ENCODE results near the gene OSBPL3. TPM values are rescaled to one million over a fixed set of nuclear protein-coding genes. Genes with fewer than 3 reads are reported as not detected.

OSBPL3 gene
- total and polyA plus RNA-seq, 12 donors: 1.1 to 8.4 (median 3.1) TPM

DNA sequence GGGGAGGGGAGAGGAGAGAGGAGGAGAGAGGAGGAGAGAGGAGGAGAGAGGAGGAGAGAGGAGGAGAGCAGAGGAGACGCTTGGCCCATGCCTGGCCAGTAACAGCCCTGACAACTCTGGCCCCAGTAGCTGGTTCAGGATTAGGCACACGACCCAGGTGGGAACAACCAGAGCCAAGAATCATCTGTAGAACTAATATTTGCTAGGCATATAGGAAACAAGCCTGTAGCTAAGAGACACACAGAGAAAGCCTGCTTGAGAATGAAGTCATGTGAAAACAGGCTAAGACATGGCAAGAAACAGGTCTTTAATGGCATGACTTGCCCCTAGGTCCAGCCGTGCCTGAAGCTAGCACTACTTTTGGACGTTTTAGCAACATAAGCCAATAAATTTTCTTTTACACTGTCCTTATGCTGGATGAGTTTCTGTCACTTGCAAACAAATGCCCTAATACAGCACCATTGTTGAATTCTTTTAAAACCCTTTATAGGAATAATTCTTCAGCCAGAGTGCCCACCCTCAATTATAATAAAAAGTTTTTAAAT, 17.5 kb downstream of the OSBPL3 start:
- Histone ChIP-seq H3K4me3 (no peak overlapping the region), H3K27ac (no peak overlapping the region), H3K27me3 (no peaks in the 10 kb centered on the region), H3K9me3 (replicated peaks in 1 of 3) (no peaks in the 10 kb centered on the region), H3K36me3 (replicated peaks in 1 of 2) (no peaks in the 10 kb centered on the region), H3K4me1 (replicated peaks in 1 of 2) (no peaks in the 10 kb centered on the region)
- no peak for DNase-seq
- intact Hi-C loops (cut with DNase I): no loop called here
- 72 to 84% (median 77%) methylated on average over 4 of the region's 4 CpGs for WGBS, 4 donors
- no peak for TF ChIP-seq POLR2A (IDR thresholded peaks at IDR 0.05)
- TF ChIP-seq, protein P1, sequence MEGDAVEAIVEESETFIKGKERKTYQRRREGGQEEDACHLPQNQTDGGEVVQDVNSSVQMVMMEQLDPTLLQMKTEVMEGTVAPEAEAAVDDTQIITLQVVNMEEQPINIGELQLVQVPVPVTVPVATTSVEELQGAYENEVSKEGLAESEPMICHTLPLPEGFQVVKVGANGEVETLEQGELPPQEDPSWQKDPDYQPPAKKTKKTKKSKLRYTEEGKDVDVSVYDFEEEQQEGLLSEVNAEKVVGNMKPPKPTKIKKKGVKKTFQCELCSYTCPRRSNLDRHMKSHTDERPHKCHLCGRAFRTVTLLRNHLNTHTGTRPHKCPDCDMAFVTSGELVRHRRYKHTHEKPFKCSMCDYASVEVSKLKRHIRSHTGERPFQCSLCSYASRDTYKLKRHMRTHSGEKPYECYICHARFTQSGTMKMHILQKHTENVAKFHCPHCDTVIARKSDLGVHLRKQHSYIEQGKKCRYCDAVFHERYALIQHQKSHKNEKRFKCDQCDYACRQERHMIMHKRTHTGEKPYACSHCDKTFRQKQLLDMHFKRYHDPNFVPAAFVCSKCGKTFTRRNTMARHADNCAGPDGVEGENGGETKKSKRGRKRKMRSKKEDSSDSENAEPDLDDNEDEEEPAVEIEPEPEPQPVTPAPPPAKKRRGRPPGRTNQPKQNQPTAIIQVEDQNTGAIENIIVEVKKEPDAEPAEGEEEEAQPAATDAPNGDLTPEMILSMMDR (IDR thresholded peaks at IDR 0.05): no peak

DNA sequence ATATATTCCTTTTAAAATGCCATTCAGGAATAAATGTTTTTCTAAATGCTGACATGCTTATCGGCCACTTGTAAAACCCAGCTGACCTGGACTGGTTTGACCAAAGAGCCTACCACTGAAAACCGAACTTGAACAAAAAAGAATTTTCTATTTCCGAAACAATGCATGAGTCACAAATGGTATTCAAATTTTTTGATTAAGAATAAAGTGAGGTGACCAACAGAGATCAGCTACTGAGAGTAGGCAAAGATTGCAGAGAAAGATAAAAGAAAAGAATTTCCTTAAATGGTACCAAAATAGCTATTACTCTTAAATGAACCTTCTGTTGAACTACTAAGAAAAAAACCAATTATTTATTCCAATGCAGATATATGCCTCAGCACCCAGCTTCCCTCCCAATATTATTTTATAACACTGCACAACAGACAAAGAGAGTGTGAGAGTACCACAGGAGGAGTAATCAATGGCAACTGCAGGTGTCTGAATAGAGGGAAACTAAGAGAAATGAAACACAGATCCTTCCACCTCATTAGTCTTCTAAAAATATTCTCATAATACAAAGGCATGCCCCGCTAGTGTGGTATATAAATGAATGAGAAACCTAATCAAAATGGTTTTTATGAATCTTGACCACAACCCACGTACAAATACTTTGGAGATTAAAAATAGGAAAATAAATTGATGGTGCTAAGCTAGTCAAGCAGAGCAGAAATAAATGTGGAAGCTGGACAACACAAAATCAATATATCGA, 20.1 kb downstream of the OSBPL3 start:
- intact Hi-C loops (cut with DNase I): no loop called here
- no peaks in the 10 kb centered on the region for H3K9me3 ChIP-seq (replicated peaks in 1 of 3)
- no peaks in the 10 kb centered on the region for H3K36me3 ChIP-seq (replicated peaks in 1 of 2)
- TF ChIP-seq, protein P1 (IDR thresholded peaks at IDR 0.05): no peak
- TF ChIP-seq POLR2A (IDR thresholded peaks at IDR 0.05): no peak
- no peak overlapping the region for H3K27ac ChIP-seq
- WGBS, 4 donors: 85 to 92% (median 87%) methylated on average over 6 of the region's 6 CpGs
- H3K27me3 ChIP-seq: no peaks in the 10 kb centered on the region
- H3K4me1 ChIP-seq (replicated peaks in 1 of 2): no peaks in the 10 kb centered on the region
- no peak overlapping the region for H3K4me3 ChIP-seq
- no peak for DNase-seq

- Histone ChIP-seq H3K4me3 (no peak overlapping the region), H3K27ac (no peak overlapping the region), H3K27me3 (no peaks in the 10 kb centered on the region), H3K4me1 (replicated peaks in 1 of 2) (no peaks in the 10 kb centered on the region), H3K9me3 (replicated peaks in 1 of 3) (no peaks in the 10 kb centered on the region), H3K36me3 (replicated peaks in 1 of 2) (no peaks in the 10 kb centered on the region)
- TF ChIP-seq POLR2A (IDR thresholded peaks at IDR 0.05): no peak
- TF ChIP-seq, protein P1 (IDR thresholded peaks at IDR 0.05): no peak
- no peak for DNase-seq
- intact Hi-C loops (cut with DNase I): no loop called here
Observed at GRCh38 chr7:24958399-24958798, 21.6 kb downstream of the OSBPL3 start.

- Histone ChIP-seq H3K27ac (no peak overlapping the region), H3K4me1 (replicated peaks in 1 of 2) (no peaks in the 10 kb centered on the region), H3K9me3 (replicated peaks in 1 of 3) (no peaks in the 10 kb centered on the region), H3K27me3 (no peaks in the 10 kb centered on the region), H3K4me3 (no peak overlapping the region), H3K36me3 (replicated peaks in 1 of 2) (no peaks in the 10 kb centered on the region)
- no peak for DNase-seq
- TF ChIP-seq POLR2A (IDR thresholded peaks at IDR 0.05): no peak
- TF ChIP-seq, protein P1 (IDR thresholded peaks at IDR 0.05): no peak
- WGBS, 4 donors: 63 to 94% (median 92%) methylated on average over 3 of the region's 3 CpGs
- intact Hi-C loops (cut with DNase I): no loop called here
Observed at GRCh38 chr7:24956021-24956420, 24.0 kb downstream of the OSBPL3 start.
